ENCODE results near the gene CBX3. TPM values are rescaled to one million over a fixed set of nuclear protein-coding genes. Genes with fewer than 3 reads are reported as not detected.

CBX3 gene
- total and polyA plus RNA-seq, 2 of the 8 experiments (the other 6 are each of a cell fraction or from before 2014, with no cell fraction given), result 71.3 to 258 TPM

DNA sequence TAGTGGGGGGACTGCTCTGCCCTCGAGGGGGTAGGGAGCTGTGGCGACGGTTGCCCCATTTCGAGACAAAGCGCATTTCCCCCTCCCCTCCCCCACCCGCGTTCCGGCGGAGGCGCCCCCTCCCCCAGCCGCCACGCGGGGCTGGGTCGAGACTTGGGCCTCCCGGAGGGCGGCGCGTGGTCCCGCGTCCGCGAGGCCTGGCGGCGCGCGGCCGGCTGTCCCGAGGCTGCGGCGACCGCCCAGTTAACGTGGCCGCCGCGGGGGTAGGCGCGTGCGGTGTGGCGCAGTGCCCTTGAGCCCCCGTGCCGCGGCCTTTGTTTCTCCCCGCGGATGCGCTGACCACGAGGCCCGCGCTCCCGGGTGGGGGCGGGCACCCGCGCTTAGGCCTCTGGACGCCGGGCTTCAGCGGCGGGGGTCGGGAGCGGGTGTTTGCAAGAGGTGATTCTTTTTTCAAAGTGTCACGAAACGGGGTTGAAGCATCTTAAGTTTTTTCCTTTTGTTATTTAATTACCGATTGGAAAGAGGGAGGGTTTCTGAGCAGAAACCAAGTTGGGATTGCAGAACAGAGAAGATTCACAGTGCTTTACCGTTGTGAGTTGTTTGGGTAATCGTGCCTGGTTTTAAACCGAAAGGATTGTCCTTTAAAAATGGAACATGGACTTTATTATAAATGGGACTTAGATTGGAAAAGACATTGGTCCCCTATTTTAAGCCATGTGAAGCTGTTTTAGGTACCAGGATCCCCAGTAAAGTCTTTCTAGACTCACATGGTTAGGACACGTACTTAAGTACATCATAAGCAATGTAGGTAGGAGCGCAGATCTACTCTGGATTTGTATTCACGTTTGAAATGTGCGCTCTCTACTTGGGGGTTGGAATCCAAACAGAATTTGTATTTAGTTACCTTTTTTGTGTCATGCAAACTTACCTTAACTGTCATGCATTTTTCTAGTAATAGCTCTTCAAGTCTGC, 760 bp downstream of the CBX3 start (continued):
- TF ChIP-seq, protein P1, sequence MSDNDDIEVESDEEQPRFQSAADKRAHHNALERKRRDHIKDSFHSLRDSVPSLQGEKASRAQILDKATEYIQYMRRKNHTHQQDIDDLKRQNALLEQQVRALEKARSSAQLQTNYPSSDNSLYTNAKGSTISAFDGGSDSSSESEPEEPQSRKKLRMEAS (IDR thresholded peaks at IDR 0.05), result 0 out of 2 replicates have a peak, but pooled peaks have one; percentile 4

Data from H1 (cell line).